A172 (cell line): Measurements from ENCODE around the gene SPNS3. TPM values are rescaled to one million over a fixed set of nuclear protein-coding genes. Genes with fewer than 3 reads are reported as not detected.

Experiments used
- DNase-seq: peaks from one replicate; pipeline ENCODE4 v3.0.0-alpha.2; 2015; ENCODE audit warnings: low spot score
- total RNA-seq: library from RNA; depleted of rRNA; stranded (reverse); fragments of >200 nt; shearing (Covaris generic); gene quantifications from 2 replicates; pipeline ENCODE4 v1.2.3, GENCODE V29; 2014

The SPNS3 gene
- total RNA-seq, 1 experiment from 2014 or later: 1.8 TPM

DNA sequence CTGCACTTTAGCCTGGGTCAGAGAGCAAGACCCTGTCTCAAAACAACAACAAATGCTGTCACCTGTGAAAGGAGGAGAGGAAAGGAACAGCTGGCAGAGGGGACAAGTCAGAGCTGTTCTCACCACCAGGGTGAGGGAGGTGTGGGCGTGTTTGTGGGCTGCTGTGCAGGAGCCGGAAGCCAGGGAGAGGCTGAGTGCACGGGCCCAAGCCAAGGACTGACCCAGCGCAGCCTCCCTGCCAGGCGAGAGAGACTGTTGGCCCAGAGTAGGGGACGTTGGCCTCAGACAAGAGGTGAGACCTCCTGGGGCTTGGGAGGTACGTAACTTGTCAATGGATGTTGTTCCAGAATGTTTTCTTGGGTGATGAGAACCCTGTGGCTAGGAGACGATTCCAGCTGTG, 75.7 kb downstream of the SPNS3 start:
- no peak for DNase-seq

GRCh38 chr17:4509923-4510617, 76.3 kb downstream of the SPNS3 start:
- DNase-seq: no peak

DNA sequence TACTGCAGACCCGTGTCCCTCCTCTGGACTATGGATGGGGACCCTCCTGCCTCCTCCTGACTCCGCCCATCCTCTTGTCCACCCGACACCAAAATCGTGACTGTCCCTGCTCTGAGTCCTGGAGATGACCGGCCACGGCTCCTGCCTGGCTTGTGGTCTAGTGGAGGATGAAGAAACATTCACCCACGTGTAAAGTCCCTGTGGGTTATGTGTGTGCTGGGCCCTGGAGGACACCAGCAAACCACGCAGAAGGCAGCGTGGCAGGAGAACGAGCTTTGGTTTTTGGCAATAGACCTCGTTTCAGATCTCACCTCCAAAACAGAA, 76.8 kb downstream of the SPNS3 start:
- DNase-seq: no peak

GRCh38 chr17:4511199-4511932, 77.6 kb downstream of the SPNS3 start:
- no peak for DNase-seq

DNA sequence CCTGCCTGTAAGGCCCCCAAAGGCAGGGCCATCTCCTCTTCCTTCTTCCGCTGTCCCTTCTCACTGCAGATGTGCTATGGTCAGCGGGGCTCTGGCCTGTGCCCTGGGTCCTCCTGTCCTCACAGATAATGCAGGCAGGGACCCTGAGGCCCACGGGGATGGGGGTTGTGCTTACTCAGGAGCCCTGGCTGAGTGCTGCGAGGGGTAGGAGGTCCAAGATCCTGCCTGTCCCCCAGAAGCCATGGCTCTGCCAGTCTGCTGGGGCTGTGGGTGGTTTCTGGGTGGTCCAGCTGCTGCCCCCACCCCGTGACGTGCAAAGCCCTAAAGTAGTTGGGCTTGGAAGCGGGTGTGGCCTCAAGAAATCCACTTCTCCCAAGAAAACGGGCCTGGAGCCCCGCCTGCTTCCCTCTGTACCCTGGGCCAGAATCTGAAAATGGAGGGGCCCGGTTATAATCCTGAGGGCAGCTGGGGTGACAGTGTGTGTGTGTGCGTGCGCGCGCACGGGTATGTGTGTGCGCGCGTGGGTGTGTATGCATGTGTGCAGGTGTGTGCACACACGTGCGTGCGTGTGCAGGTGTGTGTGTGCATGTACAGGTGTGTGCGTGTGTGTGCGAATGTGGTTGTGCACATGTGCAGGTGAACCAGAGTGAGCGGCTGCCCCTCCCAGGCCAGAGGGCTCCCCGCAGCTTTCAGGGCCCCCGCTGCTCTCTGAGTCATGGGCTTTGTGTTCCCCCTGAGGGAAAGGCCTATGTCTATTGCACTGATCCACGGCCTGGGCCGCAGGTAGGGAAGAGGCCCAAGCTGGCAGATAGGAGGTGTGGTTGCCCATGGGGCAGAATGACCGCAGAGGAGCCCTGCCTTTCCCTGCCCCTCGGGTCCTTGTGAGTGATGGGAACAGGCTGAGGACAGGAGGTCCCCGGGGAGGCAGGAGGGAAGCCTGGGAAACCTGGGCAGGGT, 78.7 kb downstream of the SPNS3 start:
- no peak for DNase-seq

DNA sequence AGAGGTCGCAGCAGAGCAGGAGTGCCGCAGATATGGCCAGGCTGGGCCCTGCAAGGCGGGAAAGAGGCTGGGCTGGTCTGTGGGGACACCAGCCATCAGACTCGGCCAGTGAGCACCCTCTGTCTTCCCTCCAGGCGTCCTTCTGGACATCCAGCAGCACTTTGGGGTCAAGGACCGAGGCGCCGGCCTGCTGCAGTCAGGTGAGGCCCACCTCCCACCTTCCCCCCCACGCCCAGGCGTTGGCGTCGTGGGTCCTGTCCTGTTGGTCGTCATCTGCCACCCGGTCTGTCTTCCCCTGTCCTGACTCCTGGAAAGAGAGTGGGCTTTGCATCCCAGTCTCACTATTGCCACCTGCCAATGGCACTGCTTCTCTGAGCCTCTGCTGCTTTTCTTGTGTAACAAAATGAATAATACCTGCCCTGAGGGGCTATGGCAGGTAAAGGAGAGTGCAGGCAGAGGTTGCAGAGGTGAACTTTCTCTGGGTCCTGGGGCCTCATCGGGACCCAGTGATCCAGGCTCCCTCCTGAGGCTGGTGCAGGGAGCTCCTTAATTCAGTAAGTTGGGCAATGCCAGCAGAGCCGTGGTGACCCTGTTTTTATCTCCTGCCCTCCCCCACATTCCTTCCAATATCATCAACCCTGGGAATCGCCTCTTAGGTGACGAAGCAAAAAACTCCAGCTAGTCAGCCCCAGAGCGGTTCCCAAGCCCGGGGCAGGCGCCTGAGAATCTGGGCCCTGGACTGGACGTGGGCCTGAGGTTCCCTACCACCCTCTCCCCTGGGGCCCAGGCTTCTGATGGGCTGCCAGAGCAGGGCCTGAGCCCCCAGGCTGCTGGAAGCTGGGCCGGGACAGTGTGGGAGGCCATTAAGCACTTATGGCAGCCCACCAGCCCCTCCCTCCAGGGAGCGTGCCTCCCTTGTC, 79.6 kb downstream of the SPNS3 start:
- no peak for DNase-seq

DNA sequence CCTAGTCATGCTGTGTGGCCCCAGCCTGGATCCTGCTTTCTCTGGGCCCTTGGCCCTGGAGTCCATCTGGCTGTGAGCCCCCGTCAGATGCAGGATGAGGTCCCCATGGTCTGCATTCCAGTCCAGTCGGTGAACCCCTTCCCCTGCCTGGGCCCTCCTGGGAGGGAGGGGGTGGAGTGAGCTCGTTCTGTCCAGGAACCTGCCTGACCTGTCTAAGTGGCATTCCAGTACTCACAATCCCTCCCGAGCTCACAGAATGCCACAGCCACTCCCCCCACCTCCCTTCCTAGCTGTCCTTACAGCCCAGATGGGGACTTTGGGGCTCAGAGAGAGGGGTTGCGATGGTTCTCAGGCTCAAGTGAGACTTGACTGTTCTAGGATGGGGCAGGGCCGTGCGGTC, 80.5 kb downstream of the SPNS3 start:
- no peak for DNase-seq

DNA sequence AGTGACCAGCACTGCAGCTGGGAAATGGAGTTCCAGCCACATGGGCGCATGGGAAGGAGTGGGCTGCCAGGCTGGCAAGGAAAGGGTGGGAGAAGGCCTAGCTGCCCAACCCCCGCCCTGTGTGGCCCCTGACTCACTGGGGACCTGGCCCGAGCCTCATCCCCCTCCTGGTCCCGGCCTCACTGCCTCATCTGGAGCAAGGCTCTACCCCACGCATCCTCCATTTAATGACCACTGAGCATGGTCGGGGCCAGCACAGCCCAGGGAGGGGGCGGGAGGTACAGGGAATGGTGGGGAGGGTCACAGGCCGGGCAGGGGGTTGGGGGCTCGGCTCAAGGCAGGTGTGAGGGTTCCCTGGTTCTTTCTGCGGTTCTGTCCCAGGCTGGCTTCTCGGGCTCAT, 81.0 kb downstream of the SPNS3 start:
- DNase-seq: no peak

DNA sequence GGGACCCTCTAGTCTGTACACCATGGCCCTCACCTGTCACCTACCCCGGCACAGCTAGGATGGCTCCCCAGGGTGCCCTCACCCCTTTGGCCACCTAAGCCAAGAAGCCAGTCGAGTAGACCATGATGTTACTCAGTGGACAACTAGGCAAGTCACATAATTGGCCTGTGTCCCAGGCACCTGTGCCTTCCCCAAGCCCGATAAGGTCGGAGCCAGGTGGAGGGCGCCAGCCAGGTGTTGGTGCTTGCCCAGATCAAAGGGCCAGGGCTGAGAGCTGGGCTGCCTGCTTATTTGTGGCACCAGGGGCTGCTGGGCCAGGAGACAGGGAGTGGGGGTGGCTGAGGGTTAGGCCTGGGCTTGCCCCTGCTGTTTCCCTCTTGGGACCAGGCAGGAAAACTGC, 81.8 kb downstream of the SPNS3 start:
- no peak for DNase-seq

- DNase-seq: no peak
Observed at GRCh38 chr17:4516735-4517134, 83.0 kb downstream of the SPNS3 start.

DNA sequence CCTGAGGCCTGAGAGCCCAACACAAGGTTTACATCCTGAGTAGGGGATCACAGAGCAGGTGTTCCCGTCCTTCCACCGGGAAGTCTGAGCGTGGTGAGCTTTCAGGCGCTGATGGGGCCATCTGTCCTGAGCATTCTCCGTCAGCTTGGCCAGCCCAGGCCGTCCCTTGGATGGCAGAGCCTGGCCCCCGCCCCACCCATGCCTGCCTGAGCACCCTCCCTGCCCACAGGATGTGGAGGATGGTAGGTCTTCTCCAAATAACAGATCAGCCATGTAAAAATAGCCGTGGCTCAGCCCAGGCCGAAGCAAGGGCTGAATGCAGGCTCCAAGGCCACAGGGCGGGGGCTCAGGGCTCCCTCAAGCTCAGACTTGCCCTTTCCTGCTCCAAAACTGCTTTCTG, 85.2 kb downstream of the SPNS3 start:
- no peak for DNase-seq

DNA sequence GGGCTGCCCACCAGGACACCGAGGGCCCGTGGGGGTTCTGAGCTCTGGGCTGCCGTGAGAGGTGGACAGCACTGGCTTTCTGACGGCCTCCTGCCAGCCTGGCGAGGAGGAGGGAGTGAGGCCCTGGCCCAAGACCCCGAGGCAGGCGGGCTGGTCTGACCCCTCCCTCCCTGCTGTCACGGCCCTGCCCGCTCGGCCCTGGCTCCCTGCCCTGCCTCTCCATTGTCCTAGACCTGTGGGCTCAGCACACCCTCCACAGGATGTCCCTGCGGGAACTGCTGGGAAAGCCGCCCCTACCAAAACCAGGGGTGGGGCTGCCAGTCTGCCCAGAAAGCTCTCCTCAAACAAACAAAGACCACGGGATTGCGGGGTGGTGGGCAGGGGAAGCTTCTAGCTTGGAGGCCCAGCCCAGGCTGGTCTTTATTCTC, 85.6 kb downstream of the SPNS3 start:
- DNase-seq: no peak

DNA sequence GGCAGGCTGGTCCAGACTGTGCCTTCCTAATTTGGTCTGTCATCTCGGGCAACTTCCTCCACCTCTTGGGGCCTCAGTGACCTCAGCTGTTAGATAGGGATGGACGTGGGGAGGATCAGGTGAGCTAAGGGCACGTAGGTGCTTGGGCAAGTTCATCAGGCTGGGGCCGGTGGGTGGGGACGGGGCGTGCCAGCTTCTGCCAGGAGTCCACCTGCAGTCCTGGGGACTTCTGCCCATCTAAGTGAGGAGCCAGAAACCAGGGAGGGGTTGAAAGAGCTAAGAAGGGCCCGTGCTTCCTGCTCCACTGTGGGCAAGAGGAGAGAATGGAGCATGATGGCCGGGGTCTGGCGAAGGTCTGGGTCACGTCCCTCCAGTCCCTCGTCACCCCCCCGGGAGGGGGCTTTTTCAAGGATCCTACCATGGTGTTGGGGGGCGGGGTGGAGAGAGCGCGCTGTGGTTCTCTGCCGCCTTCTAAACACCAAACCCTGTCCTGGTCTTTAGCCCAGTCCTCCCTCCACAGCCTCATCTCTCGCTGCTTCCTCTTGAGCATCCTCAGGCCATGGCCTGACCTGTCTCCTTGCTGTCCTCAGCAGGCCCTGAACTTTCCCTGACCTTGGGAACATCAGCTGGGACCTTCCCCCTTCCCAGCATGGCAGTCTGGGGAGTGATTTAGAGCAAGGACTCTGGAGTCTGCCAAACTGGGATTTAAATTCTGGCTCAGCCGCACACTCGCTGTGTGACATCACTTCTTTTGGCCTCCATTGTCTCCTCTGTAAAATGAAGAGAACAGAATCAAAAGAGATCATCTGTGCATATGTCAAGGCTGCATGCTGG, 86.5 kb downstream of the SPNS3 start:
- DNase-seq: peak; percentile 17

DNA sequence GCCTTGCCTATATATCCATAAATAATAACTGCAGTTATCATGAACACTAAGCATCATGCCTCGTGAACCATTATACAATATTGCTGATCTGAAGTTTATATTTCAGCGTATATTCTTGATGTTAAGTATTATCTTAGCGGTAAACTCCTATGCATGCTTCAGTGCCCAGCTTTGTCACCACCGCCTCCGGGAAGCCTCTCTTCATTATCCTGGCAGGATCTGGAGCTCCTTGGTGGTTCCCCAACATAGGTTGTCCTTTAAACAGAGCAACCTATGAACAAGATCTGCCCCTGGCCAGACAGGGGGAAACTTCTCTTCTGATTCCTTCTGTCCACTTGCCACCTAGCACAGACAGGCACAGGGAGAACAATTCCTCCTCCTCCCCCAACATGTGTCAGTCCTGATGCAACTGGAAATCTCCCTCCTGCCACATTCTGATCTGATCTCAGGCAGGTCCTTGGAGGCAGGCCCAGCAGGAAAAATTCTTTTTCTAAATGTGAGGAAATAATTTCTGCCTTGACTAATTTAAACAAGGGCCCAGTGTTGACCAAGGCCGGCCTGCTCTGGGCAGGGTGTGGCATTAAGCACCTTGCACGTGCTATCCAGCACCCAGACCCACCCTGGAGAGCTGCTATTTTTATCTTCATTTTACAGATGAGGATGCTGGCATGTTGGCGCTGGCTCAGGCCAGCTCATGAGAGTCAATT, 87.3 kb downstream of the SPNS3 start:
- DNase-seq: peak; percentile 78

DNA sequence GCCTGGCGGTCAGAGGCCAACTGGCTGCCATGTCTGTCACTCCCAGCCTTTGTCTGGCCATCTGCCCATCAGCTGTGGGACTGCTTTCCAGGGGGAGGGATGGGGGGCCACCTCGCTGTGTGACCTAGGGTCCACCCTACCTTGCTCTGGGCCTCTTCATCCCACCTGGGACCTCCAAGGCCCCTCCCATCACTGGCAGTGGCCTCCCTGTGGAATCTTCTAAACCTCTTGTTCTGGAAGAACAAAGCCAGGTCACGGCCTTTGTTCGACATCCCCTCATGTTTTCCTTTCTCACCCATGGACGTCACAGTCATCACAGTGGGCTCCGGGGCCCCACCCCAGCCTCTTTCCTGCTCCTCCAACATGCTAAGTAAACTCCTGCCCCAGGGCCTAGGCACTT, 88.9 kb downstream of the SPNS3 start:
- no peak for DNase-seq

- no peak for DNase-seq
Observed at GRCh38 chr17:4523946-4524345, 90.2 kb downstream of the SPNS3 start.

GRCh38 chr17:4525691-4526397, 92.1 kb downstream of the SPNS3 start:
- DNase-seq: no peak

DNA sequence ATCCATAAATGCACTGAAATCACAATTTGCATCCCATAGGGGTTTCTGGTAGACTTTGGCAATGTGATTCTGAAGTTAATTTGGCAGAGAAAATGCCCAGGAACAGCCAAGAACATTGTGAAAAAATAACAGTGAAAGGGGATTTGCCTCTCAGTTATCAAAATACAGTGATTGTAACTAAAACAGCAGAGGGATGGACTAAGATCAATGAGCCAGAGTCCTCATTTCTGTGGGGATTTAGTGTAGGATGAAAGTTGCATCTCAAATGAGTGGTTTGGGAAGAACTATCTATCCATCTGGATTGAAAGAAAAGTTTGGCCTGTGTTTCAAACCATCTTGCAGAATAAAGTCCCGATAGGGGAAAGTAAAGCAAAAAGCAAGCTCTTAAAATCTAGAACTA, 93.4 kb downstream of the SPNS3 start:
- no peak for DNase-seq

GRCh38 chr17:4527566-4528125, 93.9 kb downstream of the SPNS3 start:
- no peak for DNase-seq
